Glomerular visceral epithelial cell (primary cell): ENCODE measurements around the gene GRHL1.

Source experiments
- DNase-seq: peaks from one replicate; pipeline ENCODE4 v3.0.0-alpha.2; 2016; ENCODE audit errors: extremely low spot score

The GRHL1 gene

DNA sequence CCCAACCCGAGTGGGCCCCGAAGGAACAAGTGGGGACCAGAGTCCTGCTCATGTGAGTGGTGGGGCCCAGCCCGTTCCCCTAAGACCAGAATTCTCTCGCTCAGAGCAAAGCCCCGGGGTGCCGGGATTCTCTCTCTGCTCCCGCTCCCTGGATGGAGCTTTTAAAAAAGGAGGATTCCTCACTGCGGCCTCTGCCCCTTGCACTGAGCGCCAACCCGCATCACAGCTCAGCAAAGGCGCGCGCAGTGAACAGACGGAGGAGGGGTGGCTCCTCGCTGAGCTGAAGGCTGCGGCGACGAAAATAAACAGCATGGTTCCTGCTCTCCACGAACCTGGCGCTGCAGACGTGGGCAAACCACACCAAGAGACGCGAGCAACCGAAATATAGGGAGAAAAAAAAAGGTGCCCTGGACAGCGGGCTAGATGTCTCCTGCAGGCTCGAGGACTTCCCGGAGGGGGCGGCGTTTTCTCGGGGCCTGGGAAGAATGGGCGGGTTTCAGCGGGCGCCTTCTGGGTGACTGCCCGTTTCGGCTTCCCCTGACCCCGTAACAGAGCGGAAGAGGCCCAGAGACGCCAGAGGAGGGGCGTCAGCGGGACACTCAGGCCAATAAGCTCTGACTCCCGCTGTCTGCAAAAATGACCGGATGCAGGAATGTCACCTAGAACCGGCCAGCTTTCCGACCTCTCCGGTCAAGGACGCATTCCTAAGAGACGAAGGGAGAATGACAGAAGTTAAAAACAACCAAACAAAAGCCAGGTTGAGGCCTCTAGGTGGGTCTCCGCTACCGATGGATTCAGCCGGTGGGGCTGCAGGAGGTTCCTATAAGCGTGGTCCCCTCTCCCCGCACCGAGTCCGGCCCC lies 91.0 kb downstream of the GRHL1 start:
- peak; percentile 67 for DNase-seq

DNA sequence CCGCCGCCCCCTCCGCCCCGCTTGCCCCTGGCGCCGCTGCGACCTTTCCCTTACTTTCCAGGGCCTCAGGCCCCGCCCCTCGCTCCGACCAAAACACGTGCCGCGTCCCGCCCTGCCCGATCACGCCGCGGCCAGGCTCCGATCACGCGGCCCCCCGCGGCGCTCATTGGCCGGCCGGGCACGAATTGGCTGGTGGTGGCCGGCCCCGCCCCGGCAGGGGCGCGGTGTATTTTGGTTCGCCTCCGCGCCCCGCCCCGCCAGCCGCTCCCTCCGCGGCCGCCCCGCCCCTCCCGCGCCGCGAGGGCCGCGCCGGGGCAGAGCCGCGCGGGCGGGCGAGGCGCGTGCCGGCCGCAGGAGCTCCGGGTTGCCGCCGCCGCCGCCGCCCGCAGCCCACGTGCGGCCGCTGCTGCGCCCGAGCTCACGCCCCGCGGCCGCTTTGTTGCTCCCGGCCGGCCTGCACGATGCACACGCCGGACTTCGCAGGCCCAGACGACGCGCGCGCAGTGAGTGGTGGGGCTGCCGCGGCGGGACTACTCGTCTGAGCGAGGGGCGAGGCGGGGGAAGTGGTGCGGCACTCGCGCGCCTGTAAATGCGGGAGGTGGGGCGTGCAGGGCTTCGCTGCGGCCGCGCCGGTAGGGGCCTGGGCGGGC lies 91.9 kb downstream of the GRHL1 start, which contains the start of gene KLF11:
KLF11 (plus strand) TSS at position 295 of the 650 bp plus-strand sequence; CDS start at position 462, 167 bp downstream.
- DNase-seq: peak; percentile 90

DNA sequence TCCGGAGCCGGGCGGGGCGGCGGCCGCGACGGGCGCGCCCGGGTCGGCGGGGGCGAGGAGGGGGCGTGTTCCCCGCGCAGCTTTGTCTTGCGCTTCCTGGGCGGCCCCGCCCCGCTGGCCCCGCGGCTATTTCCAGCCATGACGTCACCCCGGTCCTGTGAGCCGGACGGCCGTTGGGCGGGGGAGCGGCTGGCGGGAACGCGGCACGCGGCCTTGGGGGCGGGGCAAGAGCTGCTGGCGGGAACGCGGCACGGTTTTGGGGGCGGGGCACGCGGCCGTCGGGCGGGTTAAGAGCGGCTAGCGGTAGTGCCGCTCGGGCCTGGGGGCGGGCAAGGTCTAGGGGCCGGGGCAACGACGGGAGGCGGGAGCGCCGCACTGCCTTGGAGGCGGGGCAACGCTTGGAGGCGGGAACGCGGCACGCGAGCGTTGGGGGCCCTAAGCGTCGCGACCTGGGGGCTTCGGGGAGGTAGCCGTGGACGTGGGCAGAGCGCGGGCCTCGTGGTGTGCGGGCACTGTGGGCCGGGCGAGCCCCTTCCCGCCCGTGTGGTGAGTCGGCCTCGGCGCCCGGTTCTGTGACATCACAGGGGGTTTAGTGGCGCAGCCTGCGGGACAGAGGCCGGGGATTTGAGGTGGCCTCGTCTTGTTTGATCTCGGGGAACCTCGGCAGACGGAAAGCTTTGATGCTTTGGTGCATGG lies 92.6 kb downstream of the GRHL1 start:
- DNase-seq: peak; percentile 94

DNA sequence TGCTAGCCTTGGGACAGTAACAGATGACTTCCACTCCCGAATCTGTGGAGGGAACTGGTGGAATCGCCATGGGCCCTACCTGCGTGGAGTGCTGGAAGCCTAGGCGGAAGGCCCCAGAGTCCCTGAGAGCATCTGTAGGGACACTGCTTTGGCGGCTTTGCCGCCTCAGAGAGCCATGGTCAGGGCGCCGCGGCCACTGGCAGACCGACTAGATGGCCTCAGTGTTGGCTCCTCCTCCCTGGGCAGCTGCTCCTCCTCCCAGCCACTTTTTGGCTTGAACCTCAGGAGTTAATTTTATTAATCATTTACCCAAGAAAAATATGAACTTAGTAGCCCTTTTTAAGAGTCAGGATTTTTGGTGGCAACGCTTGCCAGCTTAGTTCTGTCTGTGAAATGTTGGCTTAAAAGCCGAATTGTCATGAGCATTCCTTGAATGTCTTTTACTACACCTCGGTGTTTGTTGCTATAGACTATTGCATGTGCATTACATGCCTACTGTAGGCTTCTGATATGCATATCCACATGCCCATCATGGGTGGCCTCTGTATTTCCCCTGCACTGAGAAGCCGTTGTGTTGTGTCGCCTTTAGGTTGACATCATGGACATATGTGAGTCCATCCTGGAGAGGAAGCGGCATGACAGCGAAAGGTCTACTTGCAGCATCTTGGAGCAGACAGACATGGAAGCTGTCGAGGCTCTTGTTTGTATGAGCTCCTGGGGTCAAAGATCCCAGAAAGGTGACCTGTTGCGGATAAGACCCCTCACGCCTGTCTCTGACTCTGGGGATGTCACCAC lies 94.3 kb downstream of the GRHL1 start:
- DNase-seq: peak; percentile 13

DNA sequence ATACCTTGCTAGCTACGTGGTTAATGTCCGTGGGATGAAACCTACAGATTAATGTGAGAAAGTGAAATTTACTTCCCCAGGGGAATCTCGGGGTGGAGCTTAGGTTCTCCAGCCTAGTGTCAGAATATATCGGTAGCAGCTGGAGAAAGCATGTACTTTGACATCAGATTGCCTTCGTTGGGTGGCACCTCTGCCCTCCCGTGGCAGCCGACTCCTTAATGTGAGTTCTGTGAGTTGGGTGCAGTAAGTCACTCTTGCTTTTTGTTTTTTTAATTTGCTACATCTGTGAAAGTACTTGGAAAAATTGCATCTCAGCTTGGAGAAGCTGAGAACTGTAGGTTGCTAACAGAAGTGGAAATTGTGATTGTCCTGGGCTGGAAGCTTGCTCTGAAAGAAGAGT lies 95.4 kb downstream of the GRHL1 start:
- no peak for DNase-seq

DNA sequence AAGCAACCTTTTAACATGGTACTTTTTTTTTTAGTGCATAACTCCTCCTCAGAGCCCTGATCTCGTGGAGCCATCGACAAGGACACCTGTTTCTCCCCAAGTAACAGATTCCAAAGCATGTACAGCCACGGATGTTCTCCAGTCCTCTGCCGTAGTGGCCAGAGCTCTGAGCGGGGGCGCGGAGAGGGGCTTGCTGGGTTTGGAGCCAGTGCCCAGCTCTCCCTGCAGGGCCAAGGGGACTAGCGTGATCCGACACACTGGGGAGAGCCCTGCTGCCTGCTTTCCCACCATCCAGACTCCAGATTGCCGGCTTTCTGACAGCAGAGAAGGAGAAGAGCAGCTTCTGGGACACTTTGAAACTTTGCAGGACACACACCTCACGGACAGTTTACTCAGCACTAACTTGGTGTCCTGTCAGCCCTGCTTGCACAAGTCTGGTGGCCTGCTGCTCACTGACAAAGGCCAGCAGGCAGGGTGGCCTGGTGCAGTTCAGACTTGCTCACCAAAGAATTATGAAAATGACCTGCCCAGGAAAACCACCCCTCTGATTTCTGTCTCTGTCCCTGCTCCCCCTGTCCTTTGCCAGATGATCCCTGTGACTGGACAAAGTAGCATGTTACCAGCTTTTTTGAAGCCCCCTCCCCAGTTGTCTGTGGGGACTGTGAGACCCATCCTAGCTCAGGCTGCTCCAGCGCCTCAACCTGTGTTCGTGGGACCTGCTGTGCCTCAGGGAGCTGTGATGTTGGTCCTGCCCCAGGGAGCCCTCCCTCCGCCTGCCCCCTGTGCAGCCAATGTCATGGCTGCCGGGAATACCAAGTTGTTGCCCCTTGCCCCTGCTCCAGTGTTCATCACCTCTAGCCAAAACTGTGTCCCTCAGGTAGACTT lies 96.4 kb downstream of the GRHL1 start:
- no peak for DNase-seq

DNA sequence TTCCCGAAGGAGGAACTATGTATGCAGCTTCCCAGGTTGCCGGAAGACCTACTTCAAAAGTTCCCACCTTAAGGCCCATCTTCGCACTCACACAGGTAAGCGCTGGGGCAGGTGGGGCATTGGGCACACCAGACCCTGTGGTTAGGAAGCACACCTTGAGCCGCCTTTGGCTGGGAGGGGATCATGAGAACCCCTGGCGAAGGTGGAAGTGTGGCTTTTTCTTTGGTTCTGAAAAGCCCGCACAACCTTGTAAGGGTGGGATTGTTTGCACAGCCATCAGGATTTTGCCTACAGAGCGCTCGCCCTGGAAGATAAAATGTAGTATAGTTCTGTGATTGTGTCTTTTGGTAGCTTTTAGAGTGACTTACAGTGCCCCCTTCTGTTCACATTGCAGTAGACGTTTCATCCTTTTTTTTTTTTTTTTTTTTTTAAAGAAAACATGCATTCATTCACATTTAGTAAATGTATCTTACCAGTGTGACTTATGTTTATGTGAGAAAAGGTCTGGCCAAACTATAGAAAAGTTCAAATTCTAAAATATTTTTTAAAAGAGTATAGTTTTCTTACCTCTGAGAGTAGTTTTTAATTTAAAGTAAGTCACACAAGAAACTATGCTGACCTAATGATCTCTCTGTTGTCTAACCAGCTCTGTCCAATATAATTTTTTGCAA lies 97.1 kb downstream of the GRHL1 start:
- peak; percentile 47 for DNase-seq
